MM.1S (cell line): ENCODE data around the gene SH3BGR.

Experiments used
- DNase-seq: peaks from one replicate; pipeline ENCODE4 v3.0.0-alpha.2; 2015
- H2AFZ ChIP-seq: fragments of 300-600 bp; sonication (generic); 2 replicates; pipeline ENCODE4 v1.6.0; 2016; ENCODE audit warnings: antibody characterized with exemption, low read length
- H3F3A ChIP-seq: fragments of 300-600 bp; sonication (generic); 2 replicates; pipeline ENCODE4 v1.6.1; 2016; ENCODE audit warnings: mild to moderate bottlenecking, antibody characterized with exemption, low read length, moderate library complexity, mixed read lengths; ENCODE audit not compliant: insufficient read depth
- H3K27ac ChIP-seq: fragments of 300-600 bp; sonication (generic); 2 replicates; pipeline ENCODE4 v1.5.1; 2016; ENCODE audit warnings: mild to moderate bottlenecking, low read length
- H3K27me3 ChIP-seq: fragments of 300-600 bp; sonication (generic); replicated peaks from 2 replicates; pipeline ENCODE4 v1.6.0; 2016; ENCODE audit warnings: low read length; ENCODE audit not compliant: insufficient read depth
- H3K36me3 ChIP-seq: fragments of 300-600 bp; sonication (generic); replicated peaks from 2 replicates; pipeline ENCODE4 v1.6.1; 2016; ENCODE audit warnings: mild to moderate bottlenecking, low read length, mixed read lengths; ENCODE audit not compliant: insufficient read depth
- H3K4me1 ChIP-seq: fragments of 300-600 bp; sonication (generic); 2 replicates; pipeline ENCODE4 v1.6.1; 2016; ENCODE audit warnings: low read length, mixed read lengths
- H3K4me2 ChIP-seq: fragments of 300-600 bp; sonication (generic); 2 replicates; pipeline ENCODE4 v1.6.0; 2016; ENCODE audit warnings: low read depth, low read length
- H3K4me3 ChIP-seq: fragments of 300-600 bp; sonication (generic); 2 replicates; pipeline ENCODE4 v1.5.1; 2016; ENCODE audit warnings: low read length, mixed read lengths
- H3K79me2 ChIP-seq: fragments of 300-600 bp; sonication (generic); 2 replicates; pipeline ENCODE4 v1.6.1; 2016; ENCODE audit warnings: mixed run types, low read length, mixed read lengths
- H3K9ac ChIP-seq: fragments of 300-600 bp; sonication (generic); 2 replicates; pipeline ENCODE4 v1.6.1; 2016; ENCODE audit warnings: low read length, mixed read lengths
- H3K9me2 ChIP-seq: fragments of 300-600 bp; sonication (generic); replicated peaks from 2 replicates; pipeline ENCODE4 v1.6.1; 2016; ENCODE audit warnings: mild to moderate bottlenecking, low read length, mixed read lengths; ENCODE audit not compliant: insufficient read depth
- H3K9me3 ChIP-seq: fragments of 300-600 bp; sonication (generic); replicated peaks from 2 replicates; pipeline ENCODE4 v1.6.1; 2016; ENCODE audit warnings: mild to moderate bottlenecking, low read length, mixed read lengths; ENCODE audit not compliant: insufficient read depth
- H4K20me1 ChIP-seq: fragments of 300-600 bp; sonication (generic); 2 replicates; pipeline ENCODE4 v1.6.1; 2016; ENCODE audit warnings: mild to moderate bottlenecking, low read length, moderate library complexity, mixed read lengths; ENCODE audit not compliant: insufficient read depth
- CTCF ChIP-seq: fragments of 300-600 bp; sonication (generic); IDR thresholded peaks from 2 replicates; pipeline ENCODE4 v1.5.1; 2016; ENCODE audit warnings: antibody characterized with exemption, low read length, mixed read lengths
- EZH2 ChIP-seq: fragments of 300-600 bp; sonication (generic); optimal IDR thresholded peaks from 2 replicates; pipeline ENCODE3; 2017; ENCODE audit warnings: low read depth, mild to moderate bottlenecking, antibody characterized with exemption, low read length, mixed read lengths
- EZH2phosphoT487 ChIP-seq: fragments of 300-600 bp; sonication (generic); IDR thresholded peaks from 2 replicates; pipeline ENCODE4 v1.6.1; 2018; ENCODE audit warnings: antibody characterized with exemption, low read length

The SH3BGR gene

GRCh38 chr21:39422527-39423241, 29.1 kb upstream of the SH3BGR start:
- no peak overlapping the region for H3K27ac ChIP-seq
- no peaks in the 10 kb centered on the region for H3F3A ChIP-seq
- no peaks in the 10 kb centered on the region for H3K9me3 ChIP-seq
- TF ChIP-seq EZH2, result no peak
- TF ChIP-seq EZH2phosphoT487, result no peak
- no peak for TF ChIP-seq CTCF
- no peak overlapping the region for H3K4me3 ChIP-seq
- no peaks in the 10 kb centered on the region for H3K27me3 ChIP-seq
- H2AFZ ChIP-seq, result no peak overlapping the region
- no peaks in the 10 kb centered on the region for H3K79me2 ChIP-seq
- no peak for DNase-seq
- H3K9ac ChIP-seq, result no peak overlapping the region
- H3K4me2 ChIP-seq, result no peak overlapping the region
- no peaks in the 10 kb centered on the region for H4K20me1 ChIP-seq
- no peaks in the 10 kb centered on the region for H3K9me2 ChIP-seq
- no peaks in the 10 kb centered on the region for H3K36me3 ChIP-seq
- no peaks in the 10 kb centered on the region for H3K4me1 ChIP-seq

GRCh38 chr21:39429445-39429844, 22.3 kb upstream of the SH3BGR start:
- no peak overlapping the region for H3K9ac ChIP-seq
- H3K9me2 ChIP-seq, result no peaks in the 10 kb centered on the region
- H3K9me3 ChIP-seq, result no peaks in the 10 kb centered on the region
- H2AFZ ChIP-seq, result no peak overlapping the region
- H3K4me2 ChIP-seq, result no peak overlapping the region
- H3K4me3 ChIP-seq, result no peak overlapping the region
- no peaks in the 10 kb centered on the region for H4K20me1 ChIP-seq
- DNase-seq, result no peak
- no peaks in the 10 kb centered on the region for H3K79me2 ChIP-seq
- H3F3A ChIP-seq, result no peaks in the 10 kb centered on the region
- no peaks in the 10 kb centered on the region for H3K36me3 ChIP-seq
- H3K27me3 ChIP-seq, result no peaks in the 10 kb centered on the region
- no peak overlapping the region for H3K27ac ChIP-seq
- H3K4me1 ChIP-seq, result no peaks in the 10 kb centered on the region
- TF ChIP-seq EZH2, result no peak
- TF ChIP-seq CTCF, result no peak
- TF ChIP-seq EZH2phosphoT487, result no peak

- H3K9me3 ChIP-seq, result no peaks in the 10 kb centered on the region
- no peaks in the 10 kb centered on the region for H3K4me1 ChIP-seq
- no peak overlapping the region for H3K9ac ChIP-seq
- H3K36me3 ChIP-seq, result no peaks in the 10 kb centered on the region
- no peak overlapping the region for H3K27ac ChIP-seq
- H3K9me2 ChIP-seq, result no peaks in the 10 kb centered on the region
- TF ChIP-seq EZH2, result no peak
- no peak for TF ChIP-seq EZH2phosphoT487
- no peak for TF ChIP-seq CTCF
- DNase-seq, result no peak
- no peaks in the 10 kb centered on the region for H3K27me3 ChIP-seq
- H4K20me1 ChIP-seq, result no peaks in the 10 kb centered on the region
- H3K4me2 ChIP-seq, result no peak overlapping the region
- H3K79me2 ChIP-seq, result no peaks in the 10 kb centered on the region
- no peak overlapping the region for H3K4me3 ChIP-seq
- no peaks in the 10 kb centered on the region for H3F3A ChIP-seq
- no peak overlapping the region for H2AFZ ChIP-seq
These were observed 21.8 kb upstream of the SH3BGR start for GRCh38 chr21:39430016-39430415.
